Ramos (cell line): ENCODE results near the gene DMXL2.
"Not testable (repeated sequence)": the region's sequence is repeated elsewhere in the genome, so short reads cannot be mapped to it uniquely, and the experiment has no call there.

Source experiments
- in situ Hi-C: fragments of 300-500 bp; cut with MboI; formaldehyde crosslinking; loops from one replicate; pipeline ENCODE4 v1.14.3; 2022; ENCODE audit warnings: low sequenced_read_pairs; ENCODE audit not compliant: unreplicated experiment

Gene DMXL2

GRCh38 chr15:51623386-51623938, 891 bp upstream of the DMXL2 start:
- in situ Hi-C loops = no loop called here

GRCh38 chr15:51621936-51622603, 501 bp downstream of the DMXL2 start:
- in situ Hi-C loops = no loop called here

GRCh38 chr15:51621155-51621765, 1.3 kb downstream of the DMXL2 start:
- in situ Hi-C loops = no loop called here

- in situ Hi-C loops = no loop called here
Measured at GRCh38 chr15:51620641-51621040, 1.9 kb downstream of the DMXL2 start.

- in situ Hi-C loops = no loop called here
Measured at GRCh38 chr15:51620122-51620521, 2.4 kb downstream of the DMXL2 start.

GRCh38 chr15:51619331-51620035, 3.1 kb downstream of the DMXL2 start:
- in situ Hi-C loops = no loop called here

- in situ Hi-C loops = no loop called here
Measured at GRCh38 chr15:51617886-51618285, 4.7 kb downstream of the DMXL2 start.

- in situ Hi-C loops = no loop called here
Measured at GRCh38 chr15:51613951-51614350, 8.6 kb downstream of the DMXL2 start.

GRCh38 chr15:51612669-51613068, 9.9 kb downstream of the DMXL2 start:
- in situ Hi-C loops = not testable (repeated sequence)

- in situ Hi-C loops = not testable (repeated sequence)
Measured at GRCh38 chr15:51603462-51603948, 19.1 kb downstream of the DMXL2 start.

GRCh38 chr15:51603002-51603401, 19.6 kb downstream of the DMXL2 start:
- in situ Hi-C loops = no loop called here

GRCh38 chr15:51602484-51602883, 20.1 kb downstream of the DMXL2 start:
- in situ Hi-C loops = no loop called here

- in situ Hi-C loops = no loop called here
Measured at GRCh38 chr15:51601801-51602200, 20.8 kb downstream of the DMXL2 start.

- in situ Hi-C loops = no loop called here
Measured at GRCh38 chr15:51600114-51600513, 22.5 kb downstream of the DMXL2 start.

GRCh38 chr15:51589881-51590568, 32.5 kb downstream of the DMXL2 start:
- in situ Hi-C loops = no loop called here

- in situ Hi-C loops = no loop called here
Measured at GRCh38 chr15:51588966-51589365, 33.6 kb downstream of the DMXL2 start.

GRCh38 chr15:51585986-51586385, 36.6 kb downstream of the DMXL2 start:
- in situ Hi-C loops = no loop called here

GRCh38 chr15:51580982-51581381, 41.6 kb downstream of the DMXL2 start:
- in situ Hi-C loops = no loop called here

- in situ Hi-C loops = no loop called here
Measured at GRCh38 chr15:51580385-51580784, 42.2 kb downstream of the DMXL2 start.

GRCh38 chr15:51579012-51579411, 43.6 kb downstream of the DMXL2 start:
- in situ Hi-C loops = no loop called here
